Measurements from ENCODE around the gene SLC6A19.

Gene SLC6A19

DNA sequence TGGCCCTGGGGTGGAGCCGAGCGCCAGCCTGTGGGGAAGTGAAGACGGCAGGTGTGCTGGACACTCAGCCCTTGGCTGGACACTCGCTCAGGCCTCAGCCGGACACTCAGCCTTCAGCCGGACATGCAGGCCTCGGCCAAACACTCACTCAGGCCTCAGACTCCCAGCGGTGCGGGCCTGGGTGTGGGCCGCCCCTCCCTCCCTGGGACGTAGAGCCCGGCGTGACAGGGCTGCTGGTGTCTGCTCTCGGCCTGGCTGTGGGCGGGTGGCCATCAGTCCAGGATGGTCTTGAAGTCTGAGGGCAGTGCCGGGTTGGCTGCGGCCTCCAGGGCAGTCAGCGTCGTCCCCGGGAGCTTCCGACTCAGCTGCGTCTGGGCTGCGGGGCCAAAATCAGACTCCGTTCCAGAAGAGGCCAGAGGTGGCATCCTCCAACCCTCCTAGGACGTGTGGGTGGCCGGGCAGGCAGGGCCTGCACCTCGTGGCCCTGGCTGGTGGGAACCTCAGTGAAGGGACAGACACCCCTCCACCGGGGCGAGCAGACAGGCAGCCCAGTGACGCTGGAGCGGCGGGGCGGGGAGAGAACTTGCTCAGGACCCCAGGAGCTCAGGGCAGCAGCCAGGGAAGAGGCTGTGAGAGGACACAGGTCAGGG is 52.2 kb downstream of the SLC6A19 start:
- H3K4me3 ChIP-seq (ENCODE audit: low read length), result no peak overlapping the region
- no peak for TF ChIP-seq CTCF (conservative IDR thresholded peaks at IDR 0.05; ENCODE audit: low read length)
- DNase-seq (ENCODE audit: low read depth), result no peak

DNA sequence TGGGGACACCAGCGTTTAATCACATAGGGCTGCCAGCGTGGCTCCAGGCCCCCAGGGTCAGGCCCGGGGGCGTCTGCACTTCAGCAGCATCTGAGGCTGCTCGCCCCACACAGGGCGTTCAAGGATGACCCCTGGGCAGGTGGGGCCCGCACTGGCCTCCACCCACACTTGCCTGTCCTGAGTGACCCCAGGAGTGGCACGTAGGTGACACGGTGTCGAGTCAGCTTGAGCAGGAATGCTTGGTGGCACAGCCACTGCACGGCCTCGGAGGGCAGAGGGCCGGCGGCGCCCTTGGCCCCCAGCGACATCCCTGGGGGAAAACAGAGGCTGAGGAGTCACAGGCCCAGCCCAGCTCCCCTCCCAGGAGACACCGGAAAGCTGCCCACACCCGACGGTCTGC is 52.8 kb downstream of the SLC6A19 start:
- no peak overlapping the region for H3K4me3 ChIP-seq (ENCODE audit: low read length)
- TF ChIP-seq CTCF (conservative IDR thresholded peaks at IDR 0.05; ENCODE audit: low read length), result no peak
- DNase-seq (ENCODE audit: low read depth), result no peak

- no peak for DNase-seq (ENCODE audit: low read depth)
- no peak overlapping the region for H3K4me3 ChIP-seq (ENCODE audit: low read length)
- no peak for TF ChIP-seq CTCF (conservative IDR thresholded peaks at IDR 0.05; ENCODE audit: low read length)
Measured at GRCh38 chr5:1255081-1255561, 53.7 kb downstream of the SLC6A19 start.

DNA sequence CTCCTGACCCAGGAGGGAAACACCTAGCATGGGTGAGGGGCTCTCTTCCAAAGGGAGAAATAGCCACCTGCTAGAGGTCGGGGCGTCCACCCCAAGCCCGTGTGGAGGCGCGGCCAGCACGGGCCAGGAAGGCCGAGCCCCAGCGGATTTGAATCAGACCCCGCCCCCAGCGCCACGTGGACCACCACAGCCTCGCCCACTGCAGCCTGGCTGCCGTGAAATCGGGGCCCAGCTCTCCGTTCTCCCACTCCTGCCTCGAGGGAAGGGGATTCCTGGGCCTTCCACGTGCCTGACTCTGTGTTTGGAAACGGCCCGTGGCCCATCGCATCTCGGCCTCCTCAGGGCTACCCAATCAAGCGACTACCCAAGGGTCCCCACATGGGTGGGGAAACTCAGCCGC is 55.4 kb downstream of the SLC6A19 start:
- H3K4me3 ChIP-seq (ENCODE audit: low read length), result no peak overlapping the region
- no peak for TF ChIP-seq CTCF (conservative IDR thresholded peaks at IDR 0.05; ENCODE audit: low read length)
- DNase-seq (ENCODE audit: low read depth), result no peak

- no peak overlapping the region for H3K4me3 ChIP-seq (ENCODE audit: low read length)
- no peak for DNase-seq (ENCODE audit: low read depth)
- no peak for TF ChIP-seq CTCF (conservative IDR thresholded peaks at IDR 0.05; ENCODE audit: low read length)
Measured at GRCh38 chr5:1257363-1257762, 56.0 kb downstream of the SLC6A19 start.

- no peak overlapping the region for H3K4me3 ChIP-seq (ENCODE audit: low read length)
- no peak for DNase-seq (ENCODE audit: low read depth)
- TF ChIP-seq CTCF (conservative IDR thresholded peaks at IDR 0.05; ENCODE audit: low read length), result no peak
Measured at GRCh38 chr5:1257841-1258240, 56.4 kb downstream of the SLC6A19 start.

- no peak for DNase-seq (ENCODE audit: low read depth)
- H3K4me3 ChIP-seq (ENCODE audit: low read length), result no peak overlapping the region
- no peak for TF ChIP-seq CTCF (conservative IDR thresholded peaks at IDR 0.05; ENCODE audit: low read length)
Measured at GRCh38 chr5:1259806-1260480, 58.5 kb downstream of the SLC6A19 start.
